ENCODE data around the gene CD5L. TPM values are rescaled to one million over a fixed set of nuclear protein-coding genes. Genes with fewer than 3 reads are reported as not detected.

The CD5L gene
- polyA plus RNA-seq, 3 donors: not detected

GRCh38 chr1:157829210-157829609 is 12.4 kb downstream of the CD5L start:
- Histone ChIP-seq H3K9ac (ENCODE audit: insufficient read depth, low read length, poor library complexity, severe bottlenecking) (no peak overlapping the region), H4K20me1 (ENCODE audit: insufficient read depth, low read length) (no peaks in the 10 kb centered on the region), H3K27ac (ENCODE audit: low read depth in 1 of 2, low read length in 2 of 2) (no peak overlapping the region), H3K9me3 (replicated peaks in 1 of 2; ENCODE audit: control insufficient read depth in 1 of 2, insufficient read depth in 1 of 2, low read length in 2 of 2) (no peaks in the 10 kb centered on the region), H3K4me2 (replicated peaks; ENCODE audit: extremely low read depth, low read length, poor library complexity, severe bottlenecking) (no peak overlapping the region), H3K27me3 (ENCODE audit: control insufficient read depth in 2 of 2, insufficient read depth in 2 of 2, low read length in 2 of 2) (peaks cover 0 to 4% of the 10 kb centered on the region in 2 donors), H3K4me3 (replicated peaks in 1 of 3; ENCODE audit: low read depth in 2 of 3, low read length in 3 of 3) (no peak overlapping the region), H3K79me2 (ENCODE audit: insufficient read depth, low read length) (no peaks in the 10 kb centered on the region), H3K4me1 (ENCODE audit: control insufficient read depth in 1 of 2, insufficient read depth in 2 of 2, low read length in 2 of 2) (no peaks in the 10 kb centered on the region), H3K36me3 (replicated peaks in 1 of 2; ENCODE audit: control insufficient read depth in 1 of 2, insufficient read depth in 2 of 2, low read length in 2 of 2) (no peaks in the 10 kb centered on the region), H2AFZ (ENCODE audit: insufficient read depth, low read depth, low read length, poor library complexity, severe bottlenecking) (no peak overlapping the region)
- TF ChIP-seq CTCF (IDR thresholded peaks at IDR 0.05): no peak
- peaks cover 0 to 2% (median 0%) of the 10 kb centered on the region in 7 donors for H3K9me3 Mint-ChIP-seq
- no peaks in the 10 kb centered on the region for H3K36me3 Mint-ChIP-seq
- peaks cover 5 to 11% (median 8%) of the 10 kb centered on the region in 3 donors for H3K27me3 Mint-ChIP-seq (ENCODE audit: low read depth in 3 of 3)
- H3K27ac Mint-ChIP-seq: no peak overlapping the region
- H3K4me1 Mint-ChIP-seq: peaks cover 5% of the 10 kb centered on the region
- no peak overlapping the region for H3K4me3 Mint-ChIP-seq
- DNase-seq: no peak
- intact Hi-C loops (cut with micrococcal nuclease): no loop called here

- no peak overlapping the region for H3K27ac ChIP-seq (ENCODE audit: low read depth in 1 of 2, low read length in 2 of 2)
- H3K27me3 ChIP-seq (ENCODE audit: control insufficient read depth in 2 of 2, insufficient read depth in 2 of 2, low read length in 2 of 2): peaks cover 0 to 5% of the 10 kb centered on the region in 2 donors
- TF ChIP-seq CTCF (IDR thresholded peaks at IDR 0.05): no peak
- H3K9me3 ChIP-seq (replicated peaks in 1 of 2; ENCODE audit: control insufficient read depth in 1 of 2, insufficient read depth in 1 of 2, low read length in 2 of 2): no peaks in the 10 kb centered on the region
- no peak overlapping the region for H3K9ac ChIP-seq (ENCODE audit: insufficient read depth, low read length, poor library complexity, severe bottlenecking)
- no peaks in the 10 kb centered on the region for H4K20me1 ChIP-seq (ENCODE audit: insufficient read depth, low read length)
- Mint-ChIP-seq H3K4me3 (no peak overlapping the region), H3K4me1 (no peaks in the 10 kb centered on the region), H3K27me3 (ENCODE audit: low read depth in 3 of 3) (peaks cover 1 to 16% (median 2%) of the 10 kb centered on the region in 3 donors), H3K9me3 (peaks cover 0 to 2% (median 0%) of the 10 kb centered on the region in 7 donors), H3K27ac (no peak overlapping the region), H3K36me3 (no peaks in the 10 kb centered on the region)
- no peak overlapping the region for H2AFZ ChIP-seq (ENCODE audit: insufficient read depth, low read depth, low read length, poor library complexity, severe bottlenecking)
- no peak overlapping the region for H3K4me3 ChIP-seq (replicated peaks in 1 of 3; ENCODE audit: low read depth in 2 of 3, low read length in 3 of 3)
- peaks cover 23 to 27% of the 10 kb centered on the region in 2 donors for H3K4me1 ChIP-seq (ENCODE audit: control insufficient read depth in 1 of 2, insufficient read depth in 2 of 2, low read length in 2 of 2)
- WGBS (ENCODE audit: insufficient coverage): no CpG with 5 or more reads among the region's 2 CpGs
- intact Hi-C loops (cut with micrococcal nuclease): no loop called here
- no peak for DNase-seq
- H3K36me3 ChIP-seq (replicated peaks in 1 of 2; ENCODE audit: control insufficient read depth in 1 of 2, insufficient read depth in 2 of 2, low read length in 2 of 2): no peaks in the 10 kb centered on the region
- no peaks in the 10 kb centered on the region for H3K79me2 ChIP-seq (ENCODE audit: insufficient read depth, low read length)
- H3K4me2 ChIP-seq (replicated peaks; ENCODE audit: extremely low read depth, low read length, poor library complexity, severe bottlenecking): no peak overlapping the region
Measured at GRCh38 chr1:157820299-157820698, 21.3 kb downstream of the CD5L start.

Measured in CD14-positive monocyte (primary cell).